Endothelial cell of umbilical vein (primary cell): ENCODE measurements around the gene CRYBG3. TPM values are rescaled to one million over a fixed set of nuclear protein-coding genes. Genes with fewer than 3 reads are reported as not detected.
"Not testable (repeated sequence)": the region's sequence is repeated elsewhere in the genome, so short reads cannot be mapped to it uniquely, and the experiment has no call there.

Experiments used
- BruUV-seq: library from RNA; stranded (reverse); fragments of 400-500 nt; replicated peaks from 2 replicates; lab custom pipeline; 2021; lab: Mats Ljungman, UMichigan
- CTCF ChIA-PET: fragments of 300-600, 350-600 bp; sonication (Branson Sonifier 250); formaldehyde crosslinking; loops from one replicate; lab custom pipeline; 2021; ENCODE audit warnings: antibody characterized with exemption, inconsistent platforms; lab: Charles Lee
- POLR2A ChIA-PET: fragments of 300-600, 350-600 bp; sonication (Branson Sonifier 250); formaldehyde crosslinking; loops from one replicate; lab custom pipeline; 2021; ENCODE audit warnings: antibody characterized with exemption, inconsistent platforms; lab: Charles Lee
- DNase-seq: peaks from one replicate; pipeline ENCODE4 v3.0.0-alpha.2; 2011; ENCODE audit warnings: low read depth, low spot score
- FAIRE-seq: peaks from 2 replicates; lab custom pipeline; 2011; peaks lifted over from hg19 to GRCh38; lab: Jason Lieb, UNC
- H2AFZ ChIP-seq: 2 replicates; pipeline ENCODE4 v1.6.0; 2012; ENCODE audit warnings: low read depth, low read length, control low read depth, inconsistent platforms
- H3K27ac ChIP-seq: 2 replicates; pipeline ENCODE4 v1.5.1; 2011; ENCODE audit warnings: low read depth, mild to moderate bottlenecking, control low read depth, low read length, moderate library complexity; ENCODE audit not compliant: insufficient read depth
- H3K27me3 ChIP-seq, 2 experiments: 2 replicates each; pipeline versions ENCODE4 v1.6.0 to v1.6.1; 2011; ENCODE audit warnings: low read length in 2 of 2, mixed read lengths in 1 of 2; ENCODE audit not compliant: control insufficient read depth in 2 of 2, insufficient read depth in 2 of 2
- H3K36me3 ChIP-seq, 2 experiments: 2 replicates in 1 of 2; 3 replicates in 1 of 2; pipeline ENCODE4 v1.5.1; 2011; ENCODE audit warnings: low read length in 2 of 2, mild to moderate bottlenecking in 1 of 2, moderate library complexity in 1 of 2; ENCODE audit not compliant: control insufficient read depth in 2 of 2, insufficient read depth in 2 of 2; ENCODE audit errors: extremely low read depth in 1 of 2
- H3K4me1 ChIP-seq: 3 replicates; pipeline ENCODE4 v1.5.1; 2011; ENCODE audit warnings: mild to moderate bottlenecking, low read length; ENCODE audit not compliant: control insufficient read depth, insufficient read depth; ENCODE audit errors: extremely low read depth
- H3K4me2 ChIP-seq: 2 replicates; pipeline ENCODE4 v1.6.1; 2011; ENCODE audit warnings: low read length, control low read depth, mixed read lengths; ENCODE audit not compliant: insufficient read depth
- H3K4me3 ChIP-seq, 3 experiments: fragments of 200-600 bp in 1 of 3; sonication (generic), shearing (Covaris generic) in 1 of 3; replicated peaks in 1 of 3; 2 replicates each; pipeline ENCODE4 v1.5.1; 2011 to 2016; ENCODE audit warnings: control low read depth in 3 of 3, low read length in 3 of 3, mild to moderate bottlenecking in 2 of 3, inconsistent platforms in 1 of 3, low read depth in 1 of 3, moderate library complexity in 1 of 3; ENCODE audit not compliant: insufficient read depth in 1 of 3
- H3K79me2 ChIP-seq: 2 replicates; pipeline ENCODE4 v1.6.0; 2012; ENCODE audit warnings: low read length, inconsistent platforms; ENCODE audit not compliant: control insufficient read depth, insufficient read depth
- H3K9ac ChIP-seq: replicated peaks from 2 replicates; pipeline ENCODE3; 2011; ENCODE audit warnings: low read length, control low read depth; ENCODE audit not compliant: insufficient read depth; ENCODE audit errors: extremely low read depth
- H3K9me1 ChIP-seq: replicated peaks from 3 replicates; pipeline ENCODE4 v1.6.0; 2011; ENCODE audit warnings: mild to moderate bottlenecking, low read length; ENCODE audit not compliant: control insufficient read depth, insufficient read depth; ENCODE audit errors: extremely low read depth
- H3K9me3 ChIP-seq: replicated peaks from 2 replicates; pipeline ENCODE4 v1.5.1; 2012; ENCODE audit warnings: low read length, inconsistent platforms; ENCODE audit not compliant: control insufficient read depth, insufficient read depth
- H4K20me1 ChIP-seq: replicated peaks from 2 replicates; pipeline ENCODE3; 2011; ENCODE audit warnings: mild to moderate bottlenecking, low read length; ENCODE audit not compliant: control insufficient read depth, insufficient read depth; ENCODE audit errors: extremely low read depth
- GATA2 ChIP-seq: IDR thresholded peaks from 2 replicates; pipeline ENCODE4 v1.7.0; 2011; ENCODE audit warnings: low read depth, mild to moderate bottlenecking, moderate library complexity, mixed read lengths, low read length; ENCODE audit not compliant: insufficient read length, insufficient read depth
- dilution Hi-C: fragments of 300-500 bp; cut with MboI; formaldehyde crosslinking; loops from one replicate; pipeline ENCODE4 v1.15.0; 2019; ENCODE audit warnings: low sequenced_read_pairs; ENCODE audit not compliant: extremely low pct_ligation_motif_present
- intact Hi-C: fragments of 100-400 bp; cut with micrococcal nuclease; formaldehyde crosslinking; loops from one replicate; pipeline ENCODE4 v1.10.0; 2022
- polyA plus RNA-seq, 4 experiments: library from polyadenylated mRNA; depleted of rRNA in 3 of 4; stranded (reverse) in 3 of 4; unstranded in 1 of 4; fragments of >200 nt; gene quantifications; 2 replicates each; pipeline versions ENCODE4 v1.2.1 to v1.2.3, GENCODE V29; 2011 to 2012; ENCODE audit warnings: missing spikeins in 1 of 4
- total RNA-seq: library from RNA; stranded (reverse); gene quantifications from 2 replicates; pipeline ENCODE4 v1.2.3, GENCODE V29; 2021

CRYBG3 gene
- total and polyA plus RNA-seq, 2 donors (not counting 3 experiments of a cell fraction or from before 2014, with no cell fraction given), result 2.8 to 15.0 TPM

DNA sequence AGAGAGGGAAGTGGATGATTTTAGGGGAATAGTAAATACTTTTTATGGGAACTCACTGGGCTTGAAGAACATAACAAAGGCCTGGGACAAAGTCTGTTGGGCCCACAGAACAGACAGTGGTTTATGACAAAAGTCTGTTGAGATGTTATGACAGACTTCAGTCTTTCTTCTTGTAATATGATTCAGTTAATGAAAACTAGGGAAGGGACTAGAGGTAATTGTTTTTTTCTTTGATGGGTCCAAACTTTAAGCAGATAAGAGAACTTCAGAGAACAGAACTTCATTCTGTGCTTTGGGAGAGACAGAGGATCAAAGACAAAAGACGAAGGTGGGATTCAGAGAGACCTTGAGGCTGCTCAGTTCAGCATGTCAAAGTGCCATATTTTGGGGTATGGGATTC lies 9.3 kb downstream of the CRYBG3 start:
- Histone ChIP-seq H2AFZ (no peak overlapping the region), H3K27me3 (no peaks in the 10 kb centered on the region), H4K20me1 (peaks cover 4% of the 10 kb centered on the region), H3K27ac (no peak overlapping the region), H3K4me2 (no peak overlapping the region), H3K79me2 (peaks cover 8% of the 10 kb centered on the region), H3K4me3 (no peak overlapping the region), H3K4me1 (no peaks in the 10 kb centered on the region), H3K36me3 (no peaks in the 10 kb centered on the region), H3K9ac (no peak overlapping the region), H3K9me3 (no peaks in the 10 kb centered on the region), H3K9me1 (no peaks in the 10 kb centered on the region)
- FAIRE-seq, result no peak
- TF ChIP-seq GATA2, result no peak
- ChIA-PET CTCF (interaction anchor here (1.0 kb wide), 1 partner anchor 9 kb away, joined by 4 read pairs; the partner anchor contains the start of gene CRYBG3), POLR2A (no interaction called here)
- DNase-seq, result no peak
- BruUV-seq, result no TSS peak
- intact Hi-C loops, result no loop called here
- dilution Hi-C loops, result no loop called here

DNA sequence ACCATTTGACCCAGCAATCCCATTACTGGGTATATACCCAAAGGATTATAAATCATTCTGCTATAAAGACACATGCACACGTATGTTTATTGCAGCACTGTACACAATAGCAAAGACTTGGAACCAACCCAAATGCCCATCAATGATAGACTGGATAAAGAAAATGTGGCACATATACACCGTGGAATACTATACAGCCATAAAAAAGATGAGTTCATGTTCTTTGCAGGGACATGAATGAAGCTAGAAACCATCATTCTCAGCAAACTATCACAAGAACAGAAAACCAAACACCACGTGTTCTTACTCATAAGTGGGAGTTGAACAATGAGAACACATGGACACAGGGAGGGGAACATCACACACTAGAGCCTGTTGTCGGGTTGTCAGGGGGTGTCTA lies 11.4 kb downstream of the CRYBG3 start:
- POLR2A ChIA-PET, DNase-seq, H3K79me2 ChIP-seq, H3K4me2 ChIP-seq, H2AFZ ChIP-seq, CTCF ChIA-PET, H3K36me3 ChIP-seq, H3K9ac ChIP-seq, H3K4me1 ChIP-seq, H4K20me1 ChIP-seq, FAIRE-seq, H3K4me3 ChIP-seq, dilution Hi-C loops, H3K9me1 ChIP-seq, H3K9me3 ChIP-seq, H3K27me3 ChIP-seq, BruUV-seq, H3K27ac ChIP-seq, intact Hi-C loops: not testable (repeated sequence)
